Chondrocyte (in vitro differentiated cells): Measurements from ENCODE around the gene NAT8L. TPM values are rescaled to one million over a fixed set of nuclear protein-coding genes. Genes with fewer than 3 reads are reported as not detected.

Experiments used
- DNase-seq: peaks from one replicate; pipeline ENCODE4 v3.0.0; 2021; ENCODE audit warnings: mixed read lengths, low spot score
- H3K27ac Mint-ChIP-seq: one replicate; pipeline ENCODE4 v1.8.0; 2021; ENCODE audit warnings: mild to moderate bottlenecking, moderate library complexity, mixed read lengths; ENCODE audit not compliant: unreplicated experiment
- H3K27me3 Mint-ChIP-seq: 2 replicates; pipeline ENCODE4 v1.8.0; 2021; ENCODE audit warnings: low read depth, mixed read lengths
- H3K36me3 Mint-ChIP-seq: 2 replicates; pipeline ENCODE4 v1.8.0; 2021; ENCODE audit warnings: low read depth, mixed read lengths
- H3K4me1 Mint-ChIP-seq: 2 replicates; pipeline ENCODE4 v1.8.0; 2021; ENCODE audit warnings: low read depth, mild to moderate bottlenecking, mixed read lengths
- H3K4me3 Mint-ChIP-seq: one replicate; pipeline ENCODE4 v1.8.0; 2021; ENCODE audit warnings: mild to moderate bottlenecking, moderate library complexity, mixed read lengths; ENCODE audit not compliant: unreplicated experiment
- H3K9me3 Mint-ChIP-seq: 2 replicates; pipeline ENCODE4 v1.8.0; 2021; ENCODE audit warnings: low read depth, mixed read lengths
- total RNA-seq: library from RNA; stranded (reverse); gene quantifications from 3 replicates; pipeline ENCODE4 v1.2.1, GENCODE V29; 2021
- TF ChIP-seq, protein P1 (sequence below): fragments of 200-600 bp; sonication (generic); IDR thresholded peaks from 2 replicates; pipeline ENCODE4 v1.5.0; 2021; ENCODE audit warnings: antibody characterized with exemption, mild to moderate bottlenecking, moderate library complexity

NAT8L gene
- total RNA-seq, 1 donor from 2014 or later: 1.6 TPM

DNA sequence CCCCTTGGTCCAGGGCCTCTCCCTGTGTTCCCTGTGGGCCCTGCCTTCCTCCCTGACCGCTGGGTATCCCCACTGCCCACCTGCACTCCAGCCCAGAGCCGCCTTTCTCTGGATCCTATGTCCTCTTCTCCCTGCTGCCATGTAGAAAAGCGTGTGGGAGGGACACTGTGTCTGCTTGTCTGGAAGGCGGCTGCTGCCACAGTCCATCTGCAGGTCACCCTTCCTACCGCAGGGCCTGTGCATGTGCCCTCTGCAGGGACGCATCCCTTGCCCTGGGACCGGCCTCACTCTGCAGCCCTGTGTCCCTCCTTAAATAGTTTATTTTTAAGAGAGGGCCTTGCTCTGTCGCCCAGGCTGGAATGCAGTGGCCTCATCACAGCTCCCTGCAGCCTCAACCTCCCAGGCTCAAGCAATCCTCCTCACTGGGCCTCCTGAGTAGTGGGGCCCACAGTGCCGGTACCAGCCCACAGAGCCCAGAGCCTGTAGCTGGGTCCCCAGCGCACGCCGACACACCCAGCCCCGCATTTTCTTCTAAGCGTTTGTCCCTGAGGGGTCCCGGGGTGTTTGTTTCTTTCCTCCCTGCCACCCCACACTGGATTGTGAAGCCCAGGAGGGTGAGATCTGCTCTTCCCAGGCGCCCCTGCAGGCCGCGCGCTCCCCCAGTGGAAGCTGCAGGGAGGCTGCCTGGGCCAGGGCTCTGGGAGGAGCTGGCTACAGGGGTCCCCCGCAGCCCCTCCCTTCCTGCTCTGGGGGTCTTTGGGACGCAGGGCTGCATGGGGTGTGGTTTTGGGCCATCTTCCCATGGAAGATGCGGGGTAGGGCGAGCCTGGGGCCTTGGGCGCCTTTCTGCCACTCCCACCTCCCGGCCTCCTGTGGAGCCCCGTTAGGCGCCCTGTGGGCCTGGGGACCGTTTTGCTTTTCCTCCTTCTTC lies 12.8 kb upstream of the NAT8L start:
- Mint-ChIP-seq H3K27ac (no peak overlapping the region), H3K36me3 (no peaks in the 10 kb centered on the region), H3K4me1 (peaks cover 3% of the 10 kb centered on the region), H3K27me3 (peaks cover 11% of the 10 kb centered on the region), H3K4me3 (no peak overlapping the region), H3K9me3 (no peaks in the 10 kb centered on the region)
- TF ChIP-seq, protein P1, sequence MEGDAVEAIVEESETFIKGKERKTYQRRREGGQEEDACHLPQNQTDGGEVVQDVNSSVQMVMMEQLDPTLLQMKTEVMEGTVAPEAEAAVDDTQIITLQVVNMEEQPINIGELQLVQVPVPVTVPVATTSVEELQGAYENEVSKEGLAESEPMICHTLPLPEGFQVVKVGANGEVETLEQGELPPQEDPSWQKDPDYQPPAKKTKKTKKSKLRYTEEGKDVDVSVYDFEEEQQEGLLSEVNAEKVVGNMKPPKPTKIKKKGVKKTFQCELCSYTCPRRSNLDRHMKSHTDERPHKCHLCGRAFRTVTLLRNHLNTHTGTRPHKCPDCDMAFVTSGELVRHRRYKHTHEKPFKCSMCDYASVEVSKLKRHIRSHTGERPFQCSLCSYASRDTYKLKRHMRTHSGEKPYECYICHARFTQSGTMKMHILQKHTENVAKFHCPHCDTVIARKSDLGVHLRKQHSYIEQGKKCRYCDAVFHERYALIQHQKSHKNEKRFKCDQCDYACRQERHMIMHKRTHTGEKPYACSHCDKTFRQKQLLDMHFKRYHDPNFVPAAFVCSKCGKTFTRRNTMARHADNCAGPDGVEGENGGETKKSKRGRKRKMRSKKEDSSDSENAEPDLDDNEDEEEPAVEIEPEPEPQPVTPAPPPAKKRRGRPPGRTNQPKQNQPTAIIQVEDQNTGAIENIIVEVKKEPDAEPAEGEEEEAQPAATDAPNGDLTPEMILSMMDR: no peak
- DNase-seq: no peak

DNA sequence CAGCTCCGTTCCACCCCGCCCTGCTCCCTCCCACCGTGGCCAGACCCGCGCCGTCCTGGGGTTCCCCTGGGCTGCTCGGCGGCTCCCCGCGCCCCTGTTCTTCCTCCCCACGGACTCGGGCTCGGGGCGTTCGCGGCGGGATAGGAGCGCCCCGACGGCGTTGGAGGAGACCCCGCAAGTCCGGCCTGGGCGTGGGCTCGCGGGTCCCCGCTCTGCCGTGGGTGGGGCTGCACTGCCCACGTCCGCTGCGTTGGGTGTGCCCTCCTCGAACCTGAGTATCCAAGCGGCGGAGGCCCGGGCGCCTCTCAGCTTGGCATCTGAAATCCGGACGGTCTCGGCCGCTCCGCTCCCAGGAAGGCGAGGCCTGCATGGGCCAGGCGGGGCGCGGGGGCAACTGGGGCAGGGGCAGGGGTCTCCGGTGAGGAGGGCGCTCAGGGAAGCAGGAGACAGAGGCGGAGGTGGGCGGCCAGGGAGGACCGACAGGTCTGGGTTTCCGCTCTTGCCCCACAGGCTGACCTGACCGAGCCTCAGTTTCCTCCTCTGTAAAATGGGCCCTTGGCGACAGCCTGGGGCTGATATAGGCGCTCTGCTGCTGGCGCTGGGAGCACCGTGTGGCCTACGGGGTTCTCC lies 12.0 kb upstream of the NAT8L start:
- Mint-ChIP-seq H3K4me3 (no peak overlapping the region), H3K27me3 (peaks cover 15% of the 10 kb centered on the region), H3K27ac (no peak overlapping the region), H3K4me1 (no peaks in the 10 kb centered on the region), H3K36me3 (no peaks in the 10 kb centered on the region), H3K9me3 (no peaks in the 10 kb centered on the region)
- no peak for DNase-seq
- TF ChIP-seq, protein P1: no peak

DNA sequence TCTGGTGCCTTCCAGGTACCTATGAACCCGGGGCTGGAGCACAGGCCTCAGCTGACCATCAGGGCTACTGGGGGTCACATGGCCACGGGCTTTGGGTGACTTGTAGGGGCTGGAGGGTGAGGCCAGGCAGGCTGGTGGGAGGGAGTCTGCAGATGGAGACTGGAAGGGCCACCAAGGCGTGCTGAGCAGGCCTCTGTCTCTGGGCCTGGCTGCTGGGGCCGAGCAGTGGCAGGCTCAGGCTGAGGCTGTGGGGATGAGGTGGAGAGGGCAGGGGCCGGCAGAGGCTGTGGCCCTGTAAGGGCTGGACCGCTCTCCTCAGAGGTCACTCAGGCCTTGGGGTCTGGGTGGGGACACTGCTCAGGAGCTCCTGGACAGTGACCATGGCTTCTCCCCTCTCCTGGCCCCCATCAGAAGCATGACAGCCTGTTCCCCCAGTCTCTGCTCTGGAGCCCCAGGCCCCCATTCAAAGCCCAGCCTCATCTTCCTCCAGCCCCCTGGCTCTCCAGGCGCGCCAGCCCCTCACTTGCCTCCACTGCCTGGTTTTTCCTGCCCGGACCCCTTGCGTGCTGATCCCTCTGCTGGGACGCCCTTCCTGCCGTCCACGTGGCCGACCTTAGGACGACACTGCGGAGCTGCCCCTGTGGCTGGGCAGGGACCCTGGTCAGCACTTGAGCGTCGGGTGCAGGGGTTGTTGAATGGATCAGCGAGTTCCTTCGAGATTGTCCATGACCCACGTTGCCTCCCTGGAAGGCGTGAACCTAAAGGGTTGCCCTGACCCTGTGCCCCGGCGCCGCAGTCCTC lies 11.1 kb upstream of the NAT8L start:
- Mint-ChIP-seq H3K36me3 (no peaks in the 10 kb centered on the region), H3K4me3 (no peak overlapping the region), H3K9me3 (no peaks in the 10 kb centered on the region), H3K4me1 (no peaks in the 10 kb centered on the region), H3K27me3 (peaks cover 19% of the 10 kb centered on the region), H3K27ac (no peak overlapping the region)
- DNase-seq: no peak
- TF ChIP-seq, protein P1: no peak

DNA sequence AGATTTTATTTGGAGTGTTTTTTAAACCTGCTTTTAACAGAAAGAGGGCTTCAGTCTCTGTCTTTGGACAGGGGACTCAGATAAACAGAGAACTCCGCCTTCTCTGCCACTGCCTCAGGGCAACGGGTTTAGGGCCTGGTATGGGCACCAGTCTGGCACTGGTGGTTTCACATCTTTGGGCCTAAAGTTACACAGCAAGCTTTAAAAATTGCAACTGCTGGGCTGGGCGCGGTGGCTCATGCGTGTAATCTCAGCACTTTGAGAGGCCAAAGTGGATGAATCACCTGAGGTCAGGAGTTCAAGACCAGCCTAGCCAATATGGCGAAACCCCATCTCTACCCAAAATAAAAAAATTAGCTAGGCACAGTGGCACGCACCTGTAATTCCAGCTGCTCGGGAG lies 10.3 kb upstream of the NAT8L start:
- no peaks in the 10 kb centered on the region for H3K9me3 Mint-ChIP-seq
- H3K27ac Mint-ChIP-seq: no peak overlapping the region
- DNase-seq: no peak
- H3K36me3 Mint-ChIP-seq: no peaks in the 10 kb centered on the region
- H3K4me1 Mint-ChIP-seq: no peaks in the 10 kb centered on the region
- no peak overlapping the region for H3K4me3 Mint-ChIP-seq
- TF ChIP-seq, protein P1: no peak
- H3K27me3 Mint-ChIP-seq: peaks cover 20% of the 10 kb centered on the region

DNA sequence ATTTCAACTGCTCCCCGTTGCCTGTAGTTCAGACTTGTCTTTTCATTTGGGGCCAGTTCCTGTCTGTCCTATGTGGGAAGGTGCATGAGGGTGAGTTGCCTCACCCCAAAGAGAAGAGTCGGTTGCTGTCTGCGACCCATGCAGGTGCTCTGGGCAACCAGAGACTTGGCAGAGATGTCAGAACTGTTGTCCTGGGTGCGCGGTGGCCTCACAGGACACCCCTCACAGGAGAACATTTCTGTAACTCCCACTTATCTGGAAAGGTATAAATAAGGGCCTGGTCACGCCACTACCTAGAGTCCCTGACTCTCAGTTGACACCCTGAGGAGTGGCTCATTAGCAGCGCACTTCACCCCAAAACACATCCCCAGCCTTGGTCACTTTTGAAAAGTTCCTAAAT lies 9.7 kb upstream of the NAT8L start:
- no peak for DNase-seq
- TF ChIP-seq, protein P1: no peak
- Mint-ChIP-seq H3K9me3 (no peaks in the 10 kb centered on the region), H3K27me3 (peaks cover 24% of the 10 kb centered on the region), H3K27ac (no peak overlapping the region), H3K4me1 (no peaks in the 10 kb centered on the region), H3K36me3 (no peaks in the 10 kb centered on the region), H3K4me3 (no peak overlapping the region)
